Psoas muscle (tissue), 8 donors: ENCODE results near the gene NFATC2. TPM values are rescaled to one million over a fixed set of nuclear protein-coding genes. Genes with fewer than 3 reads are reported as not detected.
A peak's percentile ranks its signal among the peaks of the same experiment; 100 is the strongest.

ENCODE experiments used
- ATAC-seq, 4 donors: fragments of 200-7000 bp; cut with Tn5 transposase; one replicate each; pipeline ENCODE4 v1.9.1; 2020; ENCODE audit warnings: moderate library complexity in 3 of 4, mild to moderate bottlenecking in 2 of 4
- DNase-seq, 2 donors: peaks; one replicate each; pipeline ENCODE4 v3.0.0-alpha.2; 2020
- H3K27ac ChIP-seq: fragments of 200-600 bp; one replicate; pipeline ENCODE4 v1.8.0; 2022
- H3K27me3 ChIP-seq, 3 donors: fragments of 200-600 bp in 1 of 3; one replicate each; pipeline versions ENCODE4 v1.6.1 to v1.8.0; 2013 to 2022; ENCODE audit warnings: low read length in 2 of 3, mild to moderate bottlenecking in 2 of 3, moderate library complexity in 1 of 3; ENCODE audit not compliant: insufficient read depth in 3 of 3
- H3K36me3 ChIP-seq, 2 donors: fragments of 200-600 bp in 1 of 2; one replicate each; pipeline versions ENCODE4 v1.6.1 to v1.8.0; 2013 to 2022; ENCODE audit warnings: low read depth in 1 of 2, mild to moderate bottlenecking in 1 of 2, moderate library complexity in 1 of 2; ENCODE audit not compliant: insufficient read depth in 1 of 2
- H3K4me1 ChIP-seq: fragments of 200-600 bp; one replicate; pipeline ENCODE4 v1.8.0; 2022
- H3K4me3 ChIP-seq: fragments of 200-600 bp; one replicate; pipeline ENCODE4 v1.8.0; 2022; ENCODE audit warnings: mild to moderate bottlenecking
- H3K9me3 ChIP-seq: fragments of 200-600 bp; one replicate; pipeline ENCODE4 v1.8.0; 2022
- CTCF ChIP-seq: fragments of 200-600 bp; IDR thresholded peaks from one replicate; pipeline ENCODE4 v1.8.0; 2022; ENCODE audit warnings: antibody characterized with exemption
- WGBS, 3 donors: extraction: QIAGEN DNeasy Blood & Tissue Kit; methylation state at CpG; one replicate each; pipeline versions ENCODE4 v1.1.6 to v1.1.7; 2013; 5-methylcytosine and 5-hydroxymethylcytosine counted together
- intact Hi-C, 2 donors: fragments of 100-400 bp; cut with DNase I; formaldehyde crosslinking; loops; one replicate each; pipeline versions ENCODE4 v1.11.0 to v1.14.2; 2022
- polyA plus RNA-seq, 3 donors: library from polyadenylated mRNA; stranded (reverse); fragments of 200-250 nt; gene quantifications; one replicate each; pipeline ENCODE4 v1.2.3, GENCODE V29; 2013
- total RNA-seq, 4 donors: library from RNA; stranded (reverse); fragmentation: NEBNext Ultra II Directional in 2 of 4; extraction: Animal tissue kit (Norgen Biotek cat#: 25700) in 2 of 4; gene quantifications; one replicate each; pipeline versions ENCODE4 v1.2.1 to v1.2.4, GENCODE V29; 2021 to 2023
- donor health status: healthy with polysubstance abuse.
- donor health status: DM: no; HTN: no; CAD: no; lungs with moderate emphysema.
- donor health status: Bipolar disorder and iron deficiency.
- donor health status: healthy.
- donor health status: DM: yes; HTN: yes; CAD: no.
- donor health status: DM: no; HTN: no; CAD: no.
- donor health status: DM: no; HTN: no; CAD: no.
- donor health status: DM: yes; HTN: yes; CAD: no.

The NFATC2 gene
- total and polyA plus RNA-seq, 7 donors = 0.18 to 3.1 (median 0.64) TPM

GRCh38 chr20:51505566-51505965 is 37.0 kb downstream of the NFATC2 start:
- intact Hi-C loops = no loop called here
- Histone ChIP-seq H3K36me3 (no peaks in the 10 kb centered on the region), H3K27ac (no peak overlapping the region), H3K27me3 (no peaks in the 10 kb centered on the region), H3K4me1 (peaks cover 16% of the 10 kb centered on the region), H3K4me3 (no peak overlapping the region), H3K9me3 (no peaks in the 10 kb centered on the region)
- ATAC-seq = no peak
- 79 to 89% (median 79%) methylated on average over 12 of the region's 12 CpGs for WGBS, 3 donors
- DNase-seq = no peak
- no peak for TF ChIP-seq CTCF

- intact Hi-C loops = no loop called here
- TF ChIP-seq CTCF = no peak
- WGBS, 3 donors = 87 to 99% (median 90%) methylated on average over 4 of the region's 4 CpGs
- H3K27me3 ChIP-seq = no peaks in the 10 kb centered on the region
- ATAC-seq (peak in 1 of 4 donors; percentile 14), DNase-seq (no peak)
- H3K27ac ChIP-seq = no peak overlapping the region
- H3K36me3 ChIP-seq = no peaks in the 10 kb centered on the region
- H3K9me3 ChIP-seq = no peaks in the 10 kb centered on the region
- H3K4me1 ChIP-seq = peaks cover 16% of the 10 kb centered on the region
- no peak overlapping the region for H3K4me3 ChIP-seq
Observed at GRCh38 chr20:51503376-51503775, 39.1 kb downstream of the NFATC2 start.

GRCh38 chr20:51500936-51501335 is 41.6 kb downstream of the NFATC2 start:
- H3K4me3 ChIP-seq = no peak overlapping the region
- ATAC-seq = no peak
- TF ChIP-seq CTCF = no peak
- no peaks in the 10 kb centered on the region for H3K36me3 ChIP-seq
- H3K9me3 ChIP-seq = no peaks in the 10 kb centered on the region
- intact Hi-C loops = no loop called here
- peaks cover 9% of the 10 kb centered on the region for H3K4me1 ChIP-seq
- no peak for DNase-seq
- H3K27ac ChIP-seq = no peak overlapping the region
- H3K27me3 ChIP-seq = no peaks in the 10 kb centered on the region
- WGBS, 3 donors = 91 to 100% (median 95%) methylated on average over 1 of the region's 1 CpG

- TF ChIP-seq CTCF = no peak
- no peak overlapping the region for H3K27ac ChIP-seq
- ATAC-seq (no peak), DNase-seq (no peak)
- H3K36me3 ChIP-seq = no peaks in the 10 kb centered on the region
- peaks cover 9% of the 10 kb centered on the region for H3K4me1 ChIP-seq
- no peaks in the 10 kb centered on the region for H3K27me3 ChIP-seq
- WGBS, 3 donors = 43 to 88% (median 71%) methylated on average over 1 to 3 of the region's 3 CpGs
- intact Hi-C loops = no loop called here
- H3K4me3 ChIP-seq = no peak overlapping the region
- no peaks in the 10 kb centered on the region for H3K9me3 ChIP-seq
Observed at GRCh38 chr20:51500311-51500710, 42.2 kb downstream of the NFATC2 start.

- Histone ChIP-seq H3K9me3 (no peaks in the 10 kb centered on the region), H3K27me3 (no peaks in the 10 kb centered on the region), H3K36me3 (no peaks in the 10 kb centered on the region), H3K4me3 (no peak overlapping the region), H3K4me1 (peaks cover 9% of the 10 kb centered on the region), H3K27ac (no peak overlapping the region)
- ATAC-seq (no peak), DNase-seq (no peak)
- TF ChIP-seq CTCF = no peak
- 91 to 97% (median 97%) methylated on average over 11 of the region's 11 CpGs for WGBS, 3 donors
- intact Hi-C loops = no loop called here
Observed at GRCh38 chr20:51498765-51499540, 43.6 kb downstream of the NFATC2 start.
